ENCODE measurements around the gene KPNA1.

GRCh38 chr3:122560680-122561079, 45.9 kb upstream of the KPNA1 start:
- peak; percentile 39 to 66 (median 49) for TF ChIP-seq CTCF (IDR thresholded peaks at IDR 0.05)
- TF ChIP-seq POLR2A (IDR thresholded peaks at IDR 0.05): no peak
- no peak for TF ChIP-seq POLR2AphosphoS5 (IDR thresholded peaks at IDR 0.05)
- TF ChIP-seq EP300 (IDR thresholded peaks at IDR 0.05; ENCODE audit: low read depth): no peak

Measured in transverse colon (tissue), 4 donors.